ENCODE measurements around the gene APBA2. TPM values are rescaled to one million over a fixed set of nuclear protein-coding genes. Genes with fewer than 3 reads are reported as not detected.

APBA2 gene
- total RNA-seq, 1 experiment from 2014 or later = 13.2 TPM

GRCh38 chr15:29120593-29121368 lies 235.0 kb downstream of the APBA2 start:
- no peak for DNase-seq (ENCODE audit: low spot score)

DNA sequence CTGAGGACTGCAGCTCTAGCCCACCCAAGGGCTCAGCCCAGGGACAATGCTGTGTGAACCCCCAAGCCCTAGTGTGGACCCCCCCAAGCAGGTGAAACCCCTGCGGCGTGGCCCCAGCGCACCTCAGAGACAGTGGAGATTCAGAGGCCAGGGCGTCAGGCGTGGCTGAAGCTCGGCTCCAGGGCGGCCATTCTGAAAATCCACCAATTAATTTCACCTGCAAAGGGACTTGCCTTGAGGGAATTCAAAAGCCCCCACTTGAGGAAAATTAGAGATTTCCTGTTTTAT lies 235.5 kb downstream of the APBA2 start:
- no peak for DNase-seq (ENCODE audit: low spot score)

GRCh38 chr15:29121907-29122306 lies 236.1 kb downstream of the APBA2 start:
- DNase-seq (ENCODE audit: low spot score) = no peak

GRCh38 chr15:29122506-29122905 lies 236.7 kb downstream of the APBA2 start:
- DNase-seq (ENCODE audit: low spot score) = no peak

- DNase-seq (ENCODE audit: low spot score) = no peak
Measured at GRCh38 chr15:29123171-29123570, 237.4 kb downstream of the APBA2 start.

DNA sequence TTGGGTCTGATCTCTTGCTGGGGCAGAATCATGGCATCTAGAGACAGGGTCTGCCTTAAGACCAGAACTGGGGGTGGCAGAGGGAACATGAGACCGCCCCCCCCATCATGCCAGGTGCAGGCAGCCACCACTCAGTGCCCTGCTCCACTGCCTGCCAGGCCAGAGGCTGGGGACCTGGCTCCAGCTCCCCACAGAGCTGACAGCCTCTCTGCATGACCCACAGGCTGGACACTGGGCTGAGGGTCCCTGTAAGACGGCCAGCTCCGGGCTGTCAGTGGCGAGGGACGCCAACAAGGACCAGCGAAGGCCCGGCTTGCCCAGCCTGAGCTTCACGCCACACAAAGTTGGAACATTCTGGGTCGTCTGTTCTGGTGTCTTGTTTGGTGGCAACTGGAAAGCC lies 238.2 kb downstream of the APBA2 start:
- no peak for DNase-seq (ENCODE audit: low spot score)

- DNase-seq (ENCODE audit: low spot score) = no peak
Measured at GRCh38 chr15:29124581-29125381, 239.0 kb downstream of the APBA2 start.

DNA sequence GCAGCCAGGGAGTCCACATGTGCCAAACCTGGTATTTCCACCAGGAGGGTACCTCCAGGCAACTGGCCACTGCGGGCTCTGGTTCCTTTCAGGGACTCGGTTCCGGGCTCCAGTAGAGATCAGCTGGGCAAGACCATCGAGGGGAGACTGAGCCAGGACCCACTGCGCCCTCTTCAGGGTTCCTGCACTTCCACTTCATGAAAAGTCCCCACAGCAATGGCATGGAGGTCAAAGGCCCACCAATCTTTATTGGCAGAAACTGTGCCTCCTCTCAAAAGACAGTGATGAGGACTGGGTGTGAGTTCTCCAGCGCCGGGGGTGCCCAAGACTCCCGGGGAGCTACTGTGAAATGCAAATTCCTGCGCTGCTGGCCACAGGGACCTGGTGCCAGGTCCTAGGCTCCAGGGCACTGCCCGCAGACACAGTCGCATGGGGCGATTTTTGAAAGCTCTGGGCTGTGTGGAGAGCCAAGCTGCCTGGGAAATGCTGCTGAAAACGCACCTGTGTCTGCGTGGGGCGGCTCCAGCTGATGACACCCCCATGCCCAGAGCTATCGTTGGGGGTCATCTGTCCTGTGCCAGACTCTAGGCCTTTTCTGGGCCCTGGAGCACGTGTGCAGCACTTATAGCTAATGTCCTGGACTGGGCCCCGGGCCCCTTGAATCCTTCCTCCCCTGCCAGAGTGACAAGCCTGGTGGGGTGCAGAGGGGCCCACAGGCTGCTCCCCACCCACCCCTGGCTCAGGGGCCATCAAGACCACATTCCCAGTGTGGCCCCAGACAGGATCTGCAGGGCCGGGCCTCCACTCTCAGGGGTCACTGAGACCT lies 239.8 kb downstream of the APBA2 start:
- DNase-seq (ENCODE audit: low spot score) = no peak

GRCh38 chr15:29126208-29126536 lies 240.4 kb downstream of the APBA2 start:
- DNase-seq (ENCODE audit: low spot score) = no peak

DNA sequence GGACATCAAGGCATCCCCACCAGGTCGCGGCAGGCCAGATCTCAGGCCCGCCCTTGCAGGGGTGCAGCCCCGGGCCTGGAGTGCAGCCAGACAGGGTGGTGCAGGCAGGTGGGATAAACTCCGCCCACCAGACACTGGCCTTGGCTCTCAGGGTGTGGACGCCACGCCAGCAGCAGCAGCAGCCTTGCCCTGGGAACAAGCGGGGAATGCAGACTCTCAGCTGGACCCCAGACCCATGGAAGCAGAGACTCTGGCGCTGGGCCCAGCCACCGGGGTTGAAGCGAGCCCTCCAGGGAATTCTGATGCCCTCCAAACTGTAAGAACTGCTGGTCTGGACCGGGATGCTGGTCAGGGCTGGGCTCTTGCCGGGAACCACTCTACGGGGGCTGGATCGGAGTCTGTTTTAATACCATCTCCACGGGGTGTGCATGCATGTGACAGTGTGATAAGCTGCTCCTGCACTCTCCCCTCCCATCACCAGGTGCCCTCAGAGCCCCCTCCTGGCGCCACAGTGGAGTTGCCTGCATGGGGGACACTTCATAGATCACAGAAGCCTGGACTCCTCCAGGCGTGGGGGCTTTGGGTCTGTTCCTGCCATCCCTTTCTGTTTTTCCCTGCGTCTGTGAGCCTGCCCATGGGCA lies 241.2 kb downstream of the APBA2 start:
- no peak for DNase-seq (ENCODE audit: low spot score)

DNA sequence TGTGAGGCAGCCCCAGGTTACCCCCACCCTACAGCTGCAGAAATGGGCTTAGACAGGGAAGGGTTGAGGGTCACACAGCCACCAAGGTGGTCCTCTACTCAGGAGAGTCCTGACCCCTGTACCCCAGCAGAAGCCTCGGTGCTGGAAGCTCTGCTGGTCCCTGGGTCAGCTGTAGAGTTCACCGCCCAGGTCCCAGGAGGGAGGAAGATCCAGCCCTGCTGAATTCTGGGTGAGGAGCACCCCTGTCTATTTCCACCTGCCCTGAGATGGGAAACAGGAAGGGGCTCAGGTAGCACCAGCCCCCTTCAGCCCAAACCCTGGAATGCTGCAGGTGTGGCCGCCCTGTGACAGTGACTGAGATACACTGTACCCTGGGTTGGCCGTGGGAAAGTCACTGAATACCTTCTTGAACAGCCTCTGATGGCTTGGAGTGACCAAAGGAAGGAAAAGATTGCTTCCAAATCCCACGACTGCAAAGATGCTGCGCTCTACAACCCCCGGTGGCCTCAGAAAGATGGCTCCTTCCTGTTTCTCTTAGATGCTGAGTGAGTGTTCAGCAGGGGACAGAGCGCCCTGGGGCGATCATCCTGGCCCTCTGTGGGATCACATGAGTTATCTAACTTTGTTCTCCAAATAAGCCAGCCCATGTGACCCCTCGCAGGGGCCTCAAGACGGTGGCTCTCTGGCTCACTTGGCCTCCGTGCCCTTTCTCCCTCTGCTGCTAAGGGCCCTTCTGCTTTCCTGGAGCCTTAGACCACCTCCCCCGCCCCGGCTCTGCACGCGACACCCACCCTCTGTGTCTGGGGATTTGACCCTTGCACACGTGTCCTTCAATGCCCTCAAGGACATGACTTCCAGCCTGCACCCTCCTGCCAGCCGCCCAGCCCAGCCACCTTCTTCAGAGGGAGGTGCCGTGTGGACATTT lies 242.0 kb downstream of the APBA2 start:
- DNase-seq (ENCODE audit: low spot score) = no peak

DNA sequence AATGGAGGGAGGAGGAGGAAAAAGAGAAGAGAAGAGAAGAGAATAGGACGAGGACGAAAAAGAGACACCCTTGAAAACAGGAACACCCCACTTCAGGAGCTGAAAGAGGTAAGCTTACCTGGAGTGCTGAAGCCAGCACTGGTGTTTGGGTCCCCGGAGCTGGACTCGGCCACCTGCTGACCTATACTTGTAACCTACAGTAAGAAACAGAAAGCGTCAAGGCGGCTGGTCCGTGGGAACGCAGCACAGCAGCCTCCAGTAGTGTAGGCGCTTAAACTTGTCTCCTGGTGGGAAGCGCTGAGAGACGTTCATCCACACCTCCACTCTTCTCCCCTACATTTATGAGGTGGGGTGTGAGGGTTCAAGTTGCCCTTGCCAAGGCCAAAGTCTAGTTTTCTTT lies 242.9 kb downstream of the APBA2 start:
- no peak for DNase-seq (ENCODE audit: low spot score)

DNA sequence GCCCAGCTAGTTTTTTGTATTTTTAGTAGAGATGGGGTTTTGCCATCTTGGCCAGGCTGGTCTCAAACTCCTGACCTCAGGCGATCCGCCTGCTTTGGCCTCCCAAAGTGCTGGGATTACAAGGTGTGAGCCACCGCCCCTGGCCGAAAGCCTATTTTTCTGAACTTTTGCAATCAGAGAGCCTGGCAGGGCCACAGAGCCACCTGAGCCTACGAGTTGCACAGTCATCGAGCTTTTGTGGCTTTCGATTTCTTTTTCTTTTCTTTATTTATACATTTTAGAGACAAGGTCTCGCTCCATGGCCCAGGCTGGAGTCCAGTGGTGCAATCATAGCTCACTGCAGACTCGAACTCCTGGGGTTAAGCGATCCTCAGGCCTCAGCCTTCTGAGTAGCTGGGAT lies 243.4 kb downstream of the APBA2 start:
- no peak for DNase-seq (ENCODE audit: low spot score)

DNA sequence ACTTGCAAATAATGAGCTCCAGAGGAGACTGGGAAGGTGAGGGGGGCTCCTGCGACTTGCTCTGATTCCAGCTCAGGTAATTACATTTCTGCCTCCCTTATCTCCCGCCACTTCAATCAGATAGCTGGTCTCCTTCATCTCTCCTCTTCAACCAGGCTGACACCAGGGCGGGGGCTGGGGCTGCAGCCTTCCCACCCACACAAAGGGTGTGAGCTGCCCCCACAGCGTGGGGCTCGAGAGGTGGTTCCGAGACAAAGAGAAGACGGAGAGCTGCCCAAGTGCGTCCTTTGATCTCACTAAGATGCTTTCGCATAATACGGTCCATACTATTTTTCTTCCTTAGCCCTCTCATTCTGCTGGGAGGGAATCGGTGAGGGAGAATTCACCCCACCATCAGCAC lies 244.2 kb downstream of the APBA2 start:
- no peak for DNase-seq (ENCODE audit: low spot score)

DNA sequence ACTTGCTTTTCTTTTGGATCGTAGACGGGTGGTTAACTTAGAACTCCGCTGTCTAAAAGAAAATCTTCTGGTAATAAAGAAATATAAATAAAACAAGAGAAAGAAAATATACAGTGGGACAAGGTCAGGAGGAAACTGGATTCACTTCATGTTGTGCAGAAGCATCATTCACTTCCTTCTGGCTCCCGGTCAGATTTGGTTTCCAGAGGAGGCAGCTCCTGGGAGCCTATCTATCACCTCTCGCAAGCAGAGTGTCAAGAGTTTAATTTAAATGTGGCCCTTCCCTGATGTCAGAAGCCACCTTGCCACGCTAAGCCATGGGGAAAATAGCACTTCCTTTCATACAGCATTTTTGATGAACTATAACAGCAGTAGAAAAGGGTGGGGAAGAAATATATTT lies 244.7 kb downstream of the APBA2 start:
- no peak for DNase-seq (ENCODE audit: low spot score)

GRCh38 chr15:29130951-29131839 lies 245.4 kb downstream of the APBA2 start:
- no peak for DNase-seq (ENCODE audit: low spot score)

DNA sequence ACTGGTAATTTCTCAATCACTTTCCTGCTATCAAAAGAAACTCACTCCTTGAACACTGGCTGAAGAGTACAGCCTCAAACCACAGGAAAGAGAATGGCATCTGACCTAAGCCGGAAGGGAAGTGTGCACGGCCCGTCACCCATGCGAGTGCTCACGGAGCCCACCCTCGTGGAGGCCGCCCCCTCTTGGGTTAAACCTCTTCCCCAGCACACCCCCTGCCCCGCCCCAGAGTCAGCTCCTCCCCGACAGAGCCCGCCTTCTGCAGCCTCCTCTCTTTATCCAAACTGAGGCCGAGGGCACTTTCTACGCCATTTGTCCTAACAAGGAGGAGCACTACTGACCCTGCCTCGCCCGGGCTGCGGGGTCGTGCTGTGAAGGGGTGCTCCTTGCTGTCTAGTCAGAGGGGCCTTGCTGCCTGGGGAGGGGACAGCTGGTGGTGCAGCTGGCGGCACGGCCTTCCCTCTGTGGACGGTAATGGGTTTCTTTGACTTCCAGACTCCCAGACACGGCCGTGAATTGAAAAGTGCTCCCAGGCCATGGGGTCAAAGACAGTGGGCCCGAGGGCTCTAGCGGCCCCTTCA lies 246.2 kb downstream of the APBA2 start:
- no peak for DNase-seq (ENCODE audit: low spot score)

- no peak for DNase-seq (ENCODE audit: low spot score)
Measured at GRCh38 chr15:29132735-29133181, 247.0 kb downstream of the APBA2 start.

DNA sequence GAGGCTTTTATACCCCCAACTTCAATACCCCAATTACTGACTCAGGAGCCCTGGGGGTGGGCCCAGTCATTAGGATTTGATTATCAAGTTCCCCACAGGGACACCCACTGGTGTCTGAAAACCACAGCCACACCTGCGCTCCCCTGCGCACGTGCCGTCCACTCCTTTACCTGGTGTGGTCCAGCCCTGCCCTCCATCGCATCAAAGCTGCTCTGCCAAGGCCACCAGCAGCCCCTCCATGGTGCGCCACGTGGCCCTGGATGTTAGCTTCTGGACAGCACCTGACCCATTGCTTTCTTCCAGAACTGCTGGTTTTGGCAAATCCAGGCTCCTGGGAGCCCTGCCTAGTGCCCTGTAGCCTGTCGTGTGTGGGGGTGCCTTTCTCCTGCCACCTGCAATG lies 247.5 kb downstream of the APBA2 start:
- no peak for DNase-seq (ENCODE audit: low spot score)

- no peak for DNase-seq (ENCODE audit: low spot score)
Measured at GRCh38 chr15:29133791-29134190, 248.0 kb downstream of the APBA2 start.

Data from H4 (cell line).